Muscle layer of duodenum (tissue), 2 donors: ENCODE data around the gene OPN1MW2.
"Not testable (repeated sequence)": the region's sequence is repeated elsewhere in the genome, so short reads cannot be mapped to it uniquely, and the experiment has no call there.

Source experiments
- H3K27ac ChIP-seq: one replicate; pipeline ENCODE4 v1.7.0; 2013; ENCODE audit warnings: mild to moderate bottlenecking, low read length
- H3K27me3 ChIP-seq: one replicate; pipeline ENCODE4 v1.7.0; 2013; ENCODE audit warnings: low read depth, mild to moderate bottlenecking, control low read depth, low read length
- H3K36me3 ChIP-seq, 2 donors: one replicate each; pipeline ENCODE4 v1.7.0; 2013; ENCODE audit warnings: low read length in 2 of 2, control low read depth in 1 of 2, mild to moderate bottlenecking in 1 of 2; ENCODE audit not compliant: insufficient read depth in 2 of 2, control insufficient read depth in 1 of 2
- H3K4me1 ChIP-seq, 2 donors: one replicate each; pipeline ENCODE4 v1.7.0; 2013; ENCODE audit warnings: low read length in 2 of 2, mild to moderate bottlenecking in 2 of 2, control low read depth in 1 of 2, moderate library complexity in 1 of 2; ENCODE audit not compliant: insufficient read depth in 2 of 2, control insufficient read depth in 1 of 2
- H3K4me3 ChIP-seq, 2 donors: one replicate each; pipeline ENCODE4 v1.7.0; 2013; ENCODE audit warnings: low read length in 2 of 2, low read depth in 1 of 2, mild to moderate bottlenecking in 1 of 2
- H3K9me3 ChIP-seq, 2 donors: one replicate each; pipeline ENCODE4 v1.7.0; 2013; ENCODE audit warnings: low read length in 2 of 2, control low read depth in 1 of 2, mild to moderate bottlenecking in 1 of 2; ENCODE audit not compliant: control insufficient read depth in 1 of 2
- donor health status: healthy.

The OPN1MW2 gene

DNA sequence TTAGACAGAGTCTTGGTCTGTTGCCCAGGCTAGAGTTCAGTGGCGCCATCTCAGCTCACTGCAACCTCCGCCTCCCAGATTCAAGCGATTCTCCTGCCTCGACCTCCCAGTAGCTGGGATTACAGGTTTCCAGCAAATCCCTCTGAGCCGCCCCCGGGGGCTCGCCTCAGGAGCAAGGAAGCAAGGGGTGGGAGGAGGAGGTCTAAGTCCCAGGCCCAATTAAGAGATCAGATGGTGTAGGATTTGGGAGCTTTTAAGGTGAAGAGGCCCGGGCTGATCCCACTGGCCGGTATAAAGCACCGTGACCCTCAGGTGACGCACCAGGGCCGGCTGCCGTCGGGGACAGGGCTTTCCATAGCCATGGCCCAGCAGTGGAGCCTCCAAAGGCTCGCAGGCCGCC lies at the start of gene OPN1MW2:
Gene OPN1MW2, plus strand, starts transcription at position 301 of the 400 bp plus-strand sequence. Its CDS starts 60 bp downstream, at position 361.
- not testable (repeated sequence) for H3K36me3 ChIP-seq, H3K27ac ChIP-seq, H3K27me3 ChIP-seq, H3K4me3 ChIP-seq, H3K4me1 ChIP-seq, H3K9me3 ChIP-seq

DNA sequence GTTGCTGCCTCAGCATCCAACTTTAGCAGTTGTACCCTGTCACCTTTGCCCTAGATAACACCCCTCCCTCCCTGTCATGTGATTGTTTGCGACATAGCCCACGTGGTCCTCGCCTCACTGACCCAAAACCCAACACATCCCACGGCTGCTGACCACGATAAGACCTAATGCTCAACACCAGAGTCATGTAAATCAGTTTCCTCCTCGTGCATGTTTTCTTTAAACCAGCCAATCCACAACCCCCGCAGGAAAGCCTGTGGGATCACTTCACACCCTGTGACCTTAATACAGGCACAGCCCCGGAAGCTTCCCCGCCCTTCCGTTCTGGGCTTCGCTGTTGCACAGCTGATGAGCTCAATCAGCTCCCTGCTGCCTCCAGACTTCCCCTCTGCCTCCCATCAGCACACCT lies 47.0 kb upstream of the OPN1MW2 start:
- not testable (repeated sequence) for H3K27ac ChIP-seq, H3K4me3 ChIP-seq, H3K27me3 ChIP-seq, H3K36me3 ChIP-seq, H3K9me3 ChIP-seq, H3K4me1 ChIP-seq

DNA sequence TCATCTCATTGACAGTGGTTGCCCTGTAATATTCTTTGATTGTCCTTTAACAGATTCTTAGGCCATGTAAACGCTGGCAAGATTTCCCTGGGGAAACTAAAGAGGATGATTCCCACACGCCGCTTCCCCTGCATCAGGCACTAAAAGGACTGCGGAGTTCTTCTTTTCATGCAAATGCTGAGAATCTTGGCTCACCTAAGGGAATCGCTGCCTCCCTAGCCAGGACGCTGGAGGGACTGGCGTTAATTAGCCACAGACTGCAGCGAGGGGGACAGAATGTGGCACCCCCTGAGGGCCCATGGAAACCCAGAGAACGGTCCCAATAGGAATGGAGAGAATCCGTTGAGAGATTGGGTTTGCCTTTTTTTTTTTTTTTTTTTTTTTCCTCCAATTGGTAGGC lies 45.2 kb upstream of the OPN1MW2 start:
- H3K4me3 ChIP-seq, H3K36me3 ChIP-seq, H3K9me3 ChIP-seq, H3K27ac ChIP-seq, H3K27me3 ChIP-seq, H3K4me1 ChIP-seq: not testable (repeated sequence)

GRCh38 chrX:154182296-154182695 lies 37.3 kb upstream of the OPN1MW2 start, which contains the start of gene OPN1MW:
TSS of gene OPN1MW (plus strand) at chrX:154182596. CDS start at chrX:154182678, 82 bp downstream.
- H3K27me3 ChIP-seq, H3K27ac ChIP-seq, H3K4me1 ChIP-seq, H3K9me3 ChIP-seq, H3K36me3 ChIP-seq, H3K4me3 ChIP-seq: not testable (repeated sequence)

- H3K27me3 ChIP-seq, H3K36me3 ChIP-seq, H3K27ac ChIP-seq, H3K4me3 ChIP-seq, H3K9me3 ChIP-seq, H3K4me1 ChIP-seq: not testable (repeated sequence)
These were observed 35.8 kb upstream of the OPN1MW2 start for GRCh38 chrX:154183794-154184193.

- not testable (repeated sequence) for H3K4me3 ChIP-seq, H3K27ac ChIP-seq, H3K4me1 ChIP-seq, H3K27me3 ChIP-seq, H3K36me3 ChIP-seq, H3K9me3 ChIP-seq
These were observed 26.7 kb upstream of the OPN1MW2 start for GRCh38 chrX:154192846-154193245.

DNA sequence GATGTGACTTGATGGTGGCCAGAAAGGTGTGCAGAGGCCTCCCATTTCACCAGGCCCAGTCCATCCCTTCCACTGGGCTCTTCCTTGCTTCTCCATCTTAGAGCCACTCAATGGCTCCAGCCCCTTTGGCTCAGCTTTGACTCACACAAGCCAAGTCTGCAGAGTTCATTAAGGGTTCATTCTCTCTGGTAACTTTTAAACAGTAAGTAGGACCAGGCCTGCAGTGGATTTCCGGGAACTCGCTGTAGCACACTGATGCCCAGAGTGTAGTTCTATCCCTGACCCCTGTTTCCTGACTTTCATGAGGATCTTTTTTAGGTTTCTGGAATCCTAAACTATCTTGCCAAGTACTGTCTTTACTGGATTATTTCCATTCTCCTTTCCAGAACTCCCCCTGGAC lies 25.2 kb upstream of the OPN1MW2 start:
- not testable (repeated sequence) for H3K9me3 ChIP-seq, H3K4me3 ChIP-seq, H3K36me3 ChIP-seq, H3K4me1 ChIP-seq, H3K27ac ChIP-seq, H3K27me3 ChIP-seq

- H3K4me1 ChIP-seq, H3K36me3 ChIP-seq, H3K27me3 ChIP-seq, H3K9me3 ChIP-seq, H3K4me3 ChIP-seq, H3K27ac ChIP-seq: not testable (repeated sequence)
These were observed 23.1 kb upstream of the OPN1MW2 start for GRCh38 chrX:154196466-154196865.

DNA sequence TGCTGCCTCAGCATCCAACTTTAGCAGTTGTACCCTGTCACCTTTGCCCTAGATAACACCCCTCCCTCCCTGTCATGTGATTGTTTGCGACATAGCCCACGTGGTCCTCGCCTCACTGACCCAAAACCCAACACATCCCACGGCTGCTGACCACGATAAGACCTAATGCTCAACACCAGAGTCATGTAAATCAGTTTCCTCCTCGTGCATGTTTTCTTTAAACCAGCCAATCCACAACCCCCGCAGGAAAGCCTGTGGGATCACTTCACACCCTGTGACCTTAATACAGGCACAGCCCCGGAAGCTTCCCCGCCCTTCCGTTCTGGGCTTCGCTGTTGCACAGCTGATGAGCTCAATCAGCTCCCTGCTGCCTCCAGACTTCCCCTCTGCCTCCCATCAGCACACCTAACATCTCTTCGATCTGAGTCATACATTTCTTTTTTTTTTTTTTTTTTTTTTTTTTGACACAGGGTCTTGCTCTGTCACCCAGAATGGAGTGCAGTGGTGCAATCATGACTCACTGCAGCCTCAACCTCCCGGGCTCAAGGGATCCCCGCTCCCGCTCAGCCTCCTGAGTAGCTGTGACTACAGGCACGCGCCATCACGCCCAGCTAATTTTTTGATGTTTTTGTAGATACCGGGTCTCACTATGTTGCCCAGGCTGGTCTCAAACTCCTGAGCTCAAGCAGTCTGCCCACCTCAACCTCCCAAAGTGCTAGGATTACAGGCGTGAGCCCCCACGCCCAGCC lies 9.7 kb upstream of the OPN1MW2 start:
- H3K27me3 ChIP-seq, H3K27ac ChIP-seq, H3K4me3 ChIP-seq, H3K4me1 ChIP-seq, H3K9me3 ChIP-seq, H3K36me3 ChIP-seq: not testable (repeated sequence)

- not testable (repeated sequence) for H3K4me3 ChIP-seq, H3K9me3 ChIP-seq, H3K4me1 ChIP-seq, H3K36me3 ChIP-seq, H3K27me3 ChIP-seq, H3K27ac ChIP-seq
These were observed 8.5 kb upstream of the OPN1MW2 start for GRCh38 chrX:154211057-154211456.

DNA sequence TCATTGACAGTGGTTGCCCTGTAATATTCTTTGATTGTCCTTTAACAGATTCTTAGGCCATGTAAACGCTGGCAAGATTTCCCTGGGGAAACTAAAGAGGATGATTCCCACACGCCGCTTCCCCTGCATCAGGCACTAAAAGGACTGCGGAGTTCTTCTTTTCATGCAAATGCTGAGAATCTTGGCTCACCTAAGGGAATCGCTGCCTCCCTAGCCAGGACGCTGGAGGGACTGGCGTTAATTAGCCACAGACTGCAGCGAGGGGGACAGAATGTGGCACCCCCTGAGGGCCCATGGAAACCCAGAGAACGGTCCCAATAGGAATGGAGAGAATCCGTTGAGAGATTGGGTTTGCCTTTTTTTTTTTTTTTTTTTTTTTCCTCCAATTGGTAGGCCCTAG lies 8.1 kb upstream of the OPN1MW2 start:
- H3K4me1 ChIP-seq, H3K27ac ChIP-seq, H3K9me3 ChIP-seq, H3K36me3 ChIP-seq, H3K4me3 ChIP-seq, H3K27me3 ChIP-seq: not testable (repeated sequence)

DNA sequence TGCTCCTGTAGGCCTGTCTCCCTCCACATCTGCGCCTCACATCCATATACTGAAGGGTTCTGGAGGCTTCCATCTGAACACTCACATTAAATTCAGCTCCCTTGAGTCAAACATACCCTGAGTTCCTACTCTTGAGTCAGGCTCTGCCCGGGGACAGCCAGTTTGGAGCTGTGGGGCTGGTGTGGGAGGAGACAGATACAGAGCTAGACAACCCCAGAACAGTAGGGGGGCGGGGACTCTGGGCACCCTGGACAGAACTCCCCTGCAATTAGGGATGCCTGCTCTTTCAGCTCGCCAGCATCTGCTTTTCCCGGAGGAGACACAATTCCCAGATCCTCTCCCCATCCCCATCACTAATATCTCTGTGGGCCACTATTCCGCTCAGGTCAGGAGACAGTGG lies 5.7 kb downstream of the OPN1MW2 start:
- H3K4me1 ChIP-seq, H3K9me3 ChIP-seq, H3K4me3 ChIP-seq, H3K27ac ChIP-seq, H3K36me3 ChIP-seq, H3K27me3 ChIP-seq: not testable (repeated sequence)
